Measurements from ENCODE around the gene PCID2. TPM values are rescaled to one million over a fixed set of nuclear protein-coding genes. Genes with fewer than 3 reads are reported as not detected.
"Not testable (repeated sequence)": the region's sequence is repeated elsewhere in the genome, so short reads cannot be mapped to it uniquely, and the experiment has no call there.

Gene PCID2
- 36.0 and 53.6 TPM in 2 replicates for total RNA-seq

GRCh38 chr13:113208421-113209335 lies at the start of gene PCID2:
Gene PCID2 (minus strand): TSS chr13:113208669. CDS start chr13:113208634, 35 bp downstream.
- peak; percentile 89 to 95 for DNase-seq (ENCODE audit: low read depth in 2 of 2)

GRCh38 chr13:113257908-113258307 lies 49.4 kb upstream of the PCID2 start:
- not testable (repeated sequence) for DNase-seq (ENCODE audit: low read depth in 2 of 2)

- DNase-seq (ENCODE audit: low read depth in 2 of 2): no peak
Observed at GRCh38 chr13:113252516-113253095, 44.1 kb upstream of the PCID2 start.

- DNase-seq (ENCODE audit: low read depth in 2 of 2): peak in 1 of 2 donors; percentile 21
Observed at GRCh38 chr13:113245849-113246796, 37.7 kb upstream of the PCID2 start.

- no peak for DNase-seq (ENCODE audit: low read depth in 2 of 2)
Observed at GRCh38 chr13:113243847-113244246, 35.4 kb upstream of the PCID2 start.

GRCh38 chr13:113241623-113242022 lies 33.2 kb upstream of the PCID2 start:
- DNase-seq (ENCODE audit: low read depth in 2 of 2): not testable (repeated sequence)

GRCh38 chr13:113239986-113240385 lies 31.5 kb upstream of the PCID2 start:
- DNase-seq (ENCODE audit: low read depth in 2 of 2): no peak

GRCh38 chr13:113239357-113239756 lies 30.9 kb upstream of the PCID2 start:
- no peak for DNase-seq (ENCODE audit: low read depth in 2 of 2)

GRCh38 chr13:113238536-113238935 lies 30.1 kb upstream of the PCID2 start:
- DNase-seq (ENCODE audit: low read depth in 2 of 2): no peak

- no peak for DNase-seq (ENCODE audit: low read depth in 2 of 2)
Observed at GRCh38 chr13:113233101-113233500, 24.6 kb upstream of the PCID2 start.

GRCh38 chr13:113232208-113233003 lies 23.9 kb upstream of the PCID2 start:
- DNase-seq (ENCODE audit: low read depth in 2 of 2): no peak

GRCh38 chr13:113231306-113232207 lies 23.1 kb upstream of the PCID2 start:
- no peak for DNase-seq (ENCODE audit: low read depth in 2 of 2)

- DNase-seq (ENCODE audit: low read depth in 2 of 2): no peak
Observed at GRCh38 chr13:113229791-113230190, 21.3 kb upstream of the PCID2 start.

GRCh38 chr13:113229161-113229560 lies 20.7 kb upstream of the PCID2 start:
- no peak for DNase-seq (ENCODE audit: low read depth in 2 of 2)

- no peak for DNase-seq (ENCODE audit: low read depth in 2 of 2)
Observed at GRCh38 chr13:113226873-113227450, 18.5 kb upstream of the PCID2 start.

- DNase-seq (ENCODE audit: low read depth in 2 of 2): no peak
Observed at GRCh38 chr13:113225515-113225914, 17.0 kb upstream of the PCID2 start.

- DNase-seq (ENCODE audit: low read depth in 2 of 2): no peak
Observed at GRCh38 chr13:113224486-113224885, 16.0 kb upstream of the PCID2 start.

GRCh38 chr13:113223070-113223469 lies 14.6 kb upstream of the PCID2 start:
- DNase-seq (ENCODE audit: low read depth in 2 of 2): no peak

GRCh38 chr13:113220877-113221276 lies 12.4 kb upstream of the PCID2 start:
- peak; percentile 20 to 53 for DNase-seq (ENCODE audit: low read depth in 2 of 2)
